NCI-H2107 treated with DMSO at 0.1 percent for 48 hours (cell line): ENCODE results near the gene WSCD1.

Experiments used
- DNase-seq: peaks from one replicate; lab custom pipeline; 2025; ENCODE audit not compliant: unreplicated experiment; lab: John Stamatoyannopoulos, UW

Gene WSCD1

GRCh38 chr17:6084311-6085161 is 14.4 kb downstream of the WSCD1 start:
- no peak for DNase-seq

DNA sequence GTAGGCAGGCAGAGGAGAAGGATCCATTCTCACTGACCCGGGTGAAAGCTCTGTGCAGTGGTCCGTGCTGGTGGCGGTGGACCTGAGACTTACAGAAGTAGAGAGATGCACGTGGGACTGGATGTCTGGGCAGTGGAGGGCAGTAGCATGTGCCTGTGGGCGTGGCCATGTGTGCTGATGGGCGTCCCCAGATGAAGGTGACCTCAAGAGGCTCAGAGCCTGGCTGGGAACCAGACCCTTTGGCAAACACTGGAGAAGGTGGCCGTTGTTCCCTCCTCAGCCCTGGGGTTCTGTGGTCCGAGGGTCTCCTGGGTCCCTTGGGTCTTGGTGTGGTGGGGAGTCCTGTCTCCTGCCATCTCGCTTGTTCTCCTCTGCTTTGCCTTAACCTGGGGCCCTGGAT is 15.6 kb downstream of the WSCD1 start:
- DNase-seq = no peak

DNA sequence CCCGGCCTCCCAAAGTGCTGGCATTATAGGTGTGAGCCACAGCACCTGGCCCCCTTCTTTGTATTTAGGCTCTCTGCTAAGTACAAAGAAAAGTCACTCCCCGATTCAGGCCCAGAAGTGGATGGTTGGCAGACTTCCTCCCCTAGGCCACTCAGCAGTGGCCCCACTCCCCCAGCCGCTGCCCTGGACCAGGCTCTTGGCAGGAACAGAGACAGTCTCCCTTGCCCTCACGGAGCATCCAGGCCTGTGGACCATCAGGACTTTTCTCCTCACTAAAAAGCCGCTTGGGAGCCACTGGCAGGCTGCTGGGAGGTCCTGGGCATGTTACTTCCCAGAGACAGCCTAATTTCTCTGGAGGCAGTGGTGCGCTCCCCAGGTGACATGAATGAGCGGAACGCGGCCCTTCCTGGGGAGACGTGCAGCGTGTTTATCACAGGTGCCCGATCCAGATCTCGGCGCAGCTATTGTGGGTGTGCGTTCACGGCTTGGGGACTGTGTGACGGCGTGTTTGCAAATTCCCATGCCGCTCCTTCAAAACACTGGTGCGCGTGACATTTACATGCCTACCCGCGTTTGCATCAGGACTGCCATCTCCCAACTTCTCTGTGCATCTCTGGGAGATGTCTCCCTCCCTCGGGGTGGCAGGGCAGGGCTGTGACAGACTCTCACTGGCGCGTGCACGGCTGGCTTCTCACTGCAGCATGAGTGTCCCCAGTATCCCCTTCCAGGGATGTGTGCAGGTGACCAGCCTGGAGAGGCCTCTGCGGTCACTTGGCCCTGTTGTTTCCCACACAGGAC is 16.6 kb downstream of the WSCD1 start:
- DNase-seq = no peak

GRCh38 chr17:6088141-6088540 is 18.0 kb downstream of the WSCD1 start:
- no peak for DNase-seq

DNA sequence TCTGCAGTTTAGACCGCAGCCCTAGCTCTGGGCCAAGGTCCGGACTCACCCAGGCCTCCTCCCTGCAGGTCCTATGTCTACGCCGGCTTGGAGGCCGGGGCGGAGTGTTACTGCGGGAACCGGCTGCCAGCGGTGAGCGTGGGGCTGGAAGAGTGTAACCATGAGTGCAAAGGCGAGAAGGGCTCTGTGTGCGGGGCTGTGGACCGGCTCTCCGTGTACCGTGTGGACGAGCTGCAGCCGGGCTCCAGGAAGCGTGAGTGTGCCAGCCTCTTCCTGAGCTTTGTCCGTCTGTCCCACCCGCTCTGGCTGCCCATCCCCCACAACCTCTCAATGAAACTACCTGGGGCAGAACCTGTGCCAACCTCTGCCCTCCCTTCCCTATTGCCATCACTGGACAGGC is 20.1 kb downstream of the WSCD1 start:
- DNase-seq = no peak

DNA sequence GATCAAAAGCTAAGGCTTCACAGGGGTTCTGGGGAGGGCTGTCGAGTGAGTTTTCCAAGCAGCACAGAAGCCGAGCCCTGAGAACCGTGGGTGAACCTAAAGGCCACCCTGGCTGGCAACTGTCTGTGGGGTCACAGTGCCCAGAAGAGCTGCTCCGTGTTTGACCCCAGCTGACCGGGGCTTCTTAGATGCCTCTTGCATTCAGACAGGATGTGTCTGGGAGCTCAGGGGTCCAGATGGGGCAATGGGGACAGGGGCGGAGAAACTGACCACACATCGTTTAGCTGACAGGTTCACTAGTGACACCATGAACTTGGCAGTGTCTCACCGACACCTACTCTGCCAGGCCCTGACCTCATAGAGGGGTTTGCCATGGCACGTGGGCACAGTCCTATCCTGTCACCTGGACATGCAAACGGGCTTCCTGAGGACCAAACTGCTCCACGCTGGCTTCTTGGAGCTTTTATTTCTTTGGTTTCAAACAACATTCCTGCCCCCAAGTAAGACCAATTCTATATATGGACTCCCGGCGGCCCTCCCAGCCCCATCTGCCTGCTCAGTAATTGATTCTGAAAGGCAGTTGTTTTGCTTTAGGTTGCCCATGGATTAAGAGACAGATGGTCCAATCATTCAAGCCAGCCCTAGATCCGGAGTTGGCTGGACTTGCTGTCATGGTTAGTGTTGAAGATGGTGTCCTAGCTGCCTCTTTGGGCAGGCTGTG is 22.2 kb downstream of the WSCD1 start:
- DNase-seq = no peak

GRCh38 chr17:6092903-6093468 is 22.8 kb downstream of the WSCD1 start:
- DNase-seq = no peak

DNA sequence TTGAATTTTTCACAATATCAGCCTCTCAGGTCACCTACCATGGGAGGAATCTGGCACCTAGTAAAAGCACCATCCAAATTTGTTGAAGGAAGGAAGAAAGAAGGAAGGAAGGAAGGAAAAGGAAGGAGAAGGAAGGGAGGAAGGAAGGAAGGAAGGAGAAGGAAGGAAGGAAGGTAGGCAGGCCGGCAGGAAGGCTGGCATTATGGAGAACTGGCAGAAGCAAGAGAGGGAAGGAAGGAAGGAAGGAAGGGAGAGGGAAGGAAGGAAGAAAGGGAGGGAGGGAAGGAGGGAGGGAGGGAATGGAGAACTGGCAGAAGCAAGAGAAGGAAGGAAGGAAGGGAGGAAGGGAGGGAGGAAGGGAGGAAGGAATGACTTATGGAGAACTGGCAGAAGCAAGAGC is 24.3 kb downstream of the WSCD1 start:
- DNase-seq = no peak

GRCh38 chr17:6094926-6095325 is 24.7 kb downstream of the WSCD1 start:
- no peak for DNase-seq

- no peak for DNase-seq
Measured at GRCh38 chr17:6095501-6095900, 25.3 kb downstream of the WSCD1 start.

DNA sequence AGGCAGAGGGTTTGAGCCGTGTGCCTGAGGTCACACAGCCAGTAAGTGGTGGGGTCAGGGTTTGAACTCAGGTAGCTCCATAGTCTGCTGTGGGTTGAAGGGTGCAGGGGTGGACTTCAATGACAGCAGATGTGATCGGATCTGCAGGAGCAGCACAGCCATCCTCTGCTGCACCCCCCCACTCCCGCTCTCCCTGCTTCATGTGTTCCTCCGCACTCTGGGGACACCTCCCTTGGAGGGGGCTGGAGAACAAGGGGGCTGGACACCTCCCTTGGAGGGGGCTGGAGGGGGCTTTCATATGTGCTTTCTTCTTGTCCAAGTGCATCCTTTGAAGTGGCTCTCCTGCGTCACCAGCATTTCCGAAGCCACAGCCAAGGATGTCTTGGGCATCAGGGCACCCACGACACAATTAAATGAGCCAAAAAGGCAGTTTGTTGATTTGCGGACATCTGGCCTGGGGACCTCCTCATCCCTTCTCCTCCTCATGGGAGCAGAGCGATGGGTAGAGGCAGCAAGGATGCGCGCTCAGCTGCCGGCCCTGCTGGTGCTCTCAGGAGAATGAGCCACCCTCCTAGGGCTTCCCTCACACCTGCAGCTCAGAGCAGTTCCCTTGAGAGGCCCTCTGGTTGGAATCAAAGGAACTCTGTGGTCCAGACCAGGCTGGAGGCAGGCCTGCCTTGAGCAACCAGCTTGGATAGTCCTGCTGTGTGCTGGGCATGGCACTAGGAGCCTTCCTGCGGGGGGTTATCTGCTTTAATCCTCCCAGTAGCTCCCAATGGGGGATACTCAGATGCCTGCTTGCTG is 26.2 kb downstream of the WSCD1 start:
- DNase-seq = no peak

GRCh38 chr17:6097005-6097279 is 26.8 kb downstream of the WSCD1 start:
- no peak for DNase-seq

DNA sequence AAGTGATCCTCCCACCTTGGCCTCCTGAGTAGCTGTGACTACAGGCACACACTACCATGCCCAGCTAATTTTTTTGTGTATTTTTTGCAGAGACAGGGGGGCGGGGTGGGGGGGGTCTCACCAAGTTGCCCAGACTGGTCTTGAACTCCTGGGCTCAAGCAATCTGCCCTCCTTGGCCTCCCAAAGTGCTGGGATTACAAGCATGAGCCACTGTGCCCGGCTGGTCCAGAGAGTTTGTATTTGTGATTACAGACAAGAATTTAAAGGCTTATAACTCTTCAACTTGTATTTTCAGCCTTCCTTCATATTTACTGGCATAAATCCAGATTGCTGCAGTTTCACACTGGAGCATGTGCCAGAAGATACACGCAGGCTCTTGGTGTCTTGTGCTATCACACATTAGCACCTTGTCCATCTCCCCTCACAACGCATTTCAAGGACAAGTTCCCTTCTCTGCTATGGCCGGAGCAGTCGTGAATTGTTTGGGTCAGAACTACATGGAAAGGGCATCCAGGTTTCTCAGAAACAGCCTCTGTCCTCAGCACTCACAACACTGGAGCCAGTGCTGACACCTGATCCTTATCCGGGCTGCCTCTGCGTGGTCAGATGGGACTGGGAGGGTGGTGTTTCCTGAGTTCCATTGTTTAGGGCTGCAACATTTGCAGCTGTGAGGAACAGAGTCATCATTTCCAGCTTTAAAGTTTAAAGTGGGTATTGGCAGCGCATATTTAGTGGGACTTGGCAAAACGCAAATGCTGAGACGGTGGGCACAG is 28.1 kb downstream of the WSCD1 start:
- peak; percentile 21 for DNase-seq

DNA sequence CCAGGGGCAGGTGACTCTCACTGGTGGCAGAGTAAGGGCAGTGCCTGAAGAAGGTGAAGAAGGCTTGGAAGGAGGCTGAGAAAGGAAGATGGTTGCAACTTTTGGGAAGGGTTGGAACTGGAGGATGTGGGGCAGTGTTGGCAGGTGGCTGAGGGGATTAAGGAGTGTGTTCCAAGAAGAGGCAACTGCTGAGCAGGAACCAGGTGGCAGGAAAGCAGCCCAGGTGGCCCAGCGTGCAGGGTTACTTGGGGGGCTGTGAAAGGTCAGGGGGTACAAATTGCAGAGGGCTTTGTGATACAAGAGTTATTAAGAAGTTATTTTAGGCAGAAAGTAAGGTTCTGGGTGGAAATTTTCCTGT is 28.6 kb downstream of the WSCD1 start:
- no peak for DNase-seq

DNA sequence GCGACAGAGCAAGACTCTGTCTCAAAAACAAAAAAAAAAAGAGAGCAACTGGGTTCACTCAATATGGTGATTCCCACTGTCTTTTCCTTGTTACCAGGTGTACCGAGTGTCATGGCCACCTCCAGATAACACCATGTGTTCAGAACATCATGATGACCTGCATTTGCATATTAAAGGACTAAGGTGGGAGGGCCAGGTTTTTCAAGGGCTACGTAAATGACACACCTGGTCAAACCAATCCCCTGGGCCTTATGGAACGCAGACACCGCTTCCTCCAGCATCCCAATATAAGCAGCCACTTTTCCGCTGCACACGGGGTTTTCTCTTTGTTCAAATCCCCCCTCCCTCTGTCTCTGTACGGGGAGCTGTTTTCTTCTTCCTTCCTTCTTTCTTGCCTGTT is 29.3 kb downstream of the WSCD1 start:
- DNase-seq = no peak

- DNase-seq = no peak
Measured at GRCh38 chr17:6100146-6100545, 30.0 kb downstream of the WSCD1 start.

DNA sequence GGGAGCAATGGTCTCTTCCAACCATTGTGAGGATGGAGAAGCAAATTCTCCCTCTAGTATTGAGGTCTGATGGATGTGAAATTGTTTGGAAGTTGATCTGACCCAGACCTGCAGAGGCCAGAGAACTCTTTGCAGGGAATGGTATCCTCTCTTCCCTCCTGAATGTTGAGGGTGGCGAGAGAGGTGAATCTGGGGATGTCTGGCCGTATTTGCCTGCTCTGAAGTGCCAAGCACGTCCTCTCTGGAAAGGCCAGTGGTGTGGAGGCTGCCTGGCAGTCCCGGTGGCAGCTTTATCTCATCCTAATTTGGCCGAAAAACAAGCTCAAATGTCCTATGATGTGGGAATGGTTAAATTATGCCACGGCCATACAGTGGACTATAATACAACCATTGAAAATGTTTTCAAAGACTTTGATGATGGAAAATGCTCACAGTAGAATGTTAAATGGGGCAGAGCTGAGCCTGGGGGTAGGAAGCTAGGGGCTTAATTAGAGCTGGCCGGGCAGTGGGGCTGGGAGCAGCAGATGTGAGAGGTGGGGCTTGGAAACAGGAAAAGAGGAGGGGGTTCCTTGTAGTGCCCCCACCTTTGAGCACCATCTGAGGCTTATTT is 30.8 kb downstream of the WSCD1 start:
- DNase-seq = no peak

DNA sequence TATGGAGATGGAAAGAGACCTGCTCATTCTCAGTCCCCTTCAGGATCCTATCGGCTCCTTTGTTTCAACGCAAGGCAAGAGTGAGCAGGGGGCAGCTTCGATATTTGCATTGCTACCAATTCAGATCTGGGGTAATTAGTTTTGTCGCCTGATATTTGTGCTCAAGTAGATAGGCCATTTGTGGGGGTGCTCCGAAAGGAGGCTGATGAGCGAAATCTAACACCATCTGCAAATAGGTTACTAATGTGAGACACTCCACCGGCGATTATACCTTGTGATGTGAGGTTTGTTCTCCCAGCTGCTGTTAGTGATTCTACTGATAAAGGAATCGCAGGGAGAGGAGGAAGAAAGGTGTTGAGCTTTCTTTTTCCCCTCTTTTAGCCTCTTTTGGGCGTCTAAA is 31.5 kb downstream of the WSCD1 start:
- no peak for DNase-seq

DNA sequence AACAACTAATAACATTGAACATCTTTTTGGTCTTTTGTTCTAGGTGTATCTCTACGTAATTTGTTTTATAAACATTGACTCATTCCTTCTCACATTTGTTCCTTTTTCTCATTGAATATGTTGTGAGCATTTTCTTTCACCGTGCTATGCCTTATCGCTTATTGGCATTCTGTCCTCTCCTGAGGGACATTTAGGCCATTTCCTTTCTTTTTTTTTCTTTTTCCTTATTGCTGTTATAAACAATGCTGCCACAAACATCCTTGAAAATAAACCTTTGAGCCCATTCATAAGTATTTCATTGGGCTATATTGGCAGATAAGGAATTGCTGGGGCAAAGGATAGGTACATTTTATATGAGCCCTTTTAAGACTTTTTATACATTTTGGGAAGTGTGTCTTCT is 32.4 kb downstream of the WSCD1 start:
- DNase-seq = no peak
